ENCODE measurements around the gene METTL27. TPM values are rescaled to one million over a fixed set of nuclear protein-coding genes. Genes with fewer than 3 reads are reported as not detected.

Gene METTL27
- total RNA-seq, 4 donors from 2014 or later = 2.0 to 7.4 (median 4.3) TPM

GRCh38 chr7:73820013-73820412 lies 22.3 kb downstream of the METTL27 start:
- intact Hi-C loops (cut with DNase I; ENCODE audit: low total_unique reads) = no loop called here
- TF ChIP-seq CTCF (IDR thresholded peaks at IDR 0.05) (no peak), POLR2A (IDR thresholded peaks at IDR 0.05) (no peak)
- no peak for DNase-seq (ENCODE audit: low spot score in 2 of 2)
- 85 to 92% methylated on average over 7 of the region's 7 CpGs for WGBS, 2 donors
- H3K4me3 ChIP-seq (ENCODE audit: low read depth, poor library complexity, severe bottlenecking) = no peak overlapping the region

- 91 to 93% methylated on average over 6 of the region's 6 CpGs for WGBS, 2 donors
- no peak overlapping the region for H3K4me3 ChIP-seq (ENCODE audit: low read depth, poor library complexity, severe bottlenecking)
- TF ChIP-seq CTCF (IDR thresholded peaks at IDR 0.05) (no peak), POLR2A (IDR thresholded peaks at IDR 0.05) (no peak)
- peak in 1 of 2 donors; percentile 67 for DNase-seq (ENCODE audit: low spot score in 2 of 2)
- intact Hi-C loops (cut with DNase I; ENCODE audit: low total_unique reads) = no loop called here
Observed at GRCh38 chr7:73817121-73817520, 25.2 kb downstream of the METTL27 start.

GRCh38 chr7:73815436-73815835 lies 26.9 kb downstream of the METTL27 start:
- peak in 1 of 2 donors; percentile 31 for DNase-seq (ENCODE audit: low spot score in 2 of 2)
- intact Hi-C loops (cut with DNase I; ENCODE audit: low total_unique reads) = no loop called here
- WGBS, 2 donors = 80 to 82% methylated on average over 8 of the region's 8 CpGs
- TF ChIP-seq CTCF (IDR thresholded peaks at IDR 0.05) (no peak), POLR2A (IDR thresholded peaks at IDR 0.05) (no peak)
- H3K4me3 ChIP-seq (ENCODE audit: low read depth, poor library complexity, severe bottlenecking) = no peak overlapping the region

GRCh38 chr7:73812996-73813395 lies 29.3 kb downstream of the METTL27 start:
- no peak overlapping the region for H3K4me3 ChIP-seq (ENCODE audit: low read depth, poor library complexity, severe bottlenecking)
- TF ChIP-seq POLR2A (IDR thresholded peaks at IDR 0.05) = no peak
- no peak for TF ChIP-seq CTCF (IDR thresholded peaks at IDR 0.05)
- WGBS, 2 donors = 91% methylated on average over 3 of the region's 3 CpGs
- no peak for DNase-seq (ENCODE audit: low spot score in 2 of 2)
- intact Hi-C loops (cut with DNase I; ENCODE audit: low total_unique reads) = no loop called here

- DNase-seq (ENCODE audit: low spot score in 2 of 2) = peak in 1 of 2 donors; percentile 94
- TF ChIP-seq CTCF (IDR thresholded peaks at IDR 0.05) = peak in 2 of 3 donors; percentile 38 to 67
- no peak for TF ChIP-seq POLR2A (IDR thresholded peaks at IDR 0.05)
- H3K4me3 ChIP-seq (ENCODE audit: low read depth, poor library complexity, severe bottlenecking) = no peak overlapping the region
- 10 to 12% methylated on average over 11 of the region's 11 CpGs for WGBS, 2 donors
- intact Hi-C loops (cut with DNase I; ENCODE audit: low total_unique reads) = no loop called here
Observed at GRCh38 chr7:73811760-73812168, 30.6 kb downstream of the METTL27 start.

GRCh38 chr7:73810998-73811360 lies 31.3 kb downstream of the METTL27 start:
- intact Hi-C loops (cut with DNase I; ENCODE audit: low total_unique reads) = no loop called here
- no peak for TF ChIP-seq POLR2A (IDR thresholded peaks at IDR 0.05)
- no peak for TF ChIP-seq CTCF (IDR thresholded peaks at IDR 0.05)
- DNase-seq (ENCODE audit: low spot score in 2 of 2) = no peak
- no peak overlapping the region for H3K4me3 ChIP-seq (ENCODE audit: low read depth, poor library complexity, severe bottlenecking)
- WGBS, 2 donors = 49 to 59% methylated on average over 4 of the region's 4 CpGs

All from lower leg skin (tissue), 4 donors.